ENCODE results near the gene CPED1.

Gene CPED1

DNA sequence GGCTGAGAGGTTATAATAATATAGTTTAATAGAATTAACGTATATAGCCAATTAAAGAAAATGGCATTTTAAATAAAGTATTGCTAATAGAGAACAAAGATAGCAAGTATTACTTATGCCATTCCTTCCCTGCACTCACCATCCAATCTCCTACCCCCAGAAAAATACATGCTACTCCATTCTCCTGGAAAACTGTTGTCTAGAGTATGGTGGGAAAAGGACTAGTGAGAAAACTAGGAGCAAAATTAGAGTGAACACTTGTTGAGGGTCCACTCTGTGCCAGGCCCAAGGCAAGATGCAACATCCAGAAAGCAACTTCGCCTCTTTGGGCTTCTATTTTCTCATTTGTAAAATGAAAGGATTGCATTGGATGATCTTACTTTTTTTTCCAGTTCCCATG lies 149.1 kb downstream of the CPED1 start:
- no peak for FAIRE-seq
- DNase-seq (ENCODE audit: low spot score) = no peak

GRCh38 chr7:121138262-121138933 lies 149.9 kb downstream of the CPED1 start:
- FAIRE-seq = no peak
- no peak for DNase-seq (ENCODE audit: low spot score)

GRCh38 chr7:121139427-121139826 lies 150.9 kb downstream of the CPED1 start:
- FAIRE-seq = no peak
- DNase-seq (ENCODE audit: low spot score) = no peak

- DNase-seq (ENCODE audit: low spot score) = no peak
- FAIRE-seq = no peak
Observed at GRCh38 chr7:121140790-121141189, 152.3 kb downstream of the CPED1 start.

DNA sequence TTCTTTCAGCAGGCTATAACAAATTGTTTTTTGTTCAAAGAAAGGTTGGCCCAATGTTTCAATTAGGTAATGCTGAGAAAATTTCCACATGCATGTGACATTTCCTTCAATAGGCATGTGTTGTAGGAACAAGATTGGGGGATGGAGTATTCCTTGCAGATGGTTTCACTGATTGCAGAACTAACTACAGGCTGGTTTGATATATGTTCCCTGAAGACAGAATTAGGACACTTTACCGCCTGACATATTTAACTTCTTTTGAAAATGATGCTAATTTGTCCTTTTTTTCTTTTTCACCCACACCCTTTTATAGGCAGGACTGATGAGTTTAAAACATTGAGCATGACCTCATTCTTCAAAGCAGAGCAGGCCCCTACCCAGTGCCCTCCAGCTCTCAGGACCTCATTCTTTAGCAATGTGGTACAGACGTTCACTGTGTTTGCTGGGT lies 163.3 kb downstream of the CPED1 start:
- DNase-seq (ENCODE audit: low spot score) = no peak
- no peak for FAIRE-seq

- FAIRE-seq (no peak), DNase-seq (ENCODE audit: low spot score) (no peak)
Observed at GRCh38 chr7:121153411-121153810, 164.9 kb downstream of the CPED1 start.

DNA sequence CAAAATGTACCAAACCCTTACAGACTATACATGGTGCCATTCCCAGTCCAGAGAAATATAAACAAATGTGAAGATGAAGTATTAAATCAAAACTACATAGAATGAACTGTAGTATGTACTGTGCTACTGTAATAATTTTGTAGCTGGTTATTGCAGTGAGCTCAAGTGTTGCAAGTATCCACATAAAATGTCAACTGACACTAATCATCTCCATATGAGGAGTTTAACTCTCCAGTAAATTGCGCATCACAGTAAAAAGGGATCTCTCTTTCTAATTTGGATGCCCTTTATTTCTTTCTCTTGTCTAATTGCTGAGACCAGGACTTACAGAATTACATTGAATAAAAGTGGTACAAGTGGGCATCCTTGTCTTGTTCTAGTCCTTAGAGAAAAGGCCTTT lies 165.5 kb downstream of the CPED1 start:
- DNase-seq (ENCODE audit: low spot score) = no peak
- no peak for FAIRE-seq

- DNase-seq (ENCODE audit: low spot score) (no peak), FAIRE-seq (no peak)
Observed at GRCh38 chr7:121156825-121157224, 168.3 kb downstream of the CPED1 start.

- FAIRE-seq = no peak
- no peak for DNase-seq (ENCODE audit: low spot score)
Observed at GRCh38 chr7:121157341-121157751, 168.8 kb downstream of the CPED1 start.

DNA sequence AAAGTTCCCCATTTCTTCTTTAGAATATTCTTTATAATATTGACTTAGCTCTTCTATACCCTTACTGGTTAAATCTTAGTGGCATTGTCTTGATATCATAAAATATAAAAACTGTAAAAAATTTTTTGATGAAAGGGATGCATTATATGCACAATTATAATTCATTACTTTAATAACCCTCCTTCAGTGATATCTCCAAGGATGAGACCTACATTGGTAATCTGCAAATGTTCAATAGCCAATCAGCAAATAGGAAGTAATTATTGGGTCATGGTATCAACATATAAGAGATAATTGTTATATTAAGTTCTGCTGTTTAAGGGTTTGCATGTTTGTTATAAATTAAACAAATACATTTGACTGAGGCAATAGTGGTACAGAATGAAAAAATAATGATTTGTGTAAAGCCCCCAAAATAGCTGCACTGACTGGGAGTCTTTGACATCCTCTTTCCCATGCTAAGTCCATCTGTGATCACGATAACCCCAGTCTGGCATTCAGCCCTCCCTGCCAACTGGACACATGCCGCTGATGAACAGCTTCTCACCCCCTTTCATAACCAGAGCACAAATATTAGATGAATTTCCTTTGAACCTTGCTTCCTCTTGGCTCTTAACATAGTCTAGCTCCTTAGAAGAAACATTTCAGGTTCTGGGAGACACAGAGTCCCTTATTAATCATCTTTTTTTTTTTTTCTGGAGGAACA lies 169.5 kb downstream of the CPED1 start:
- no peak for DNase-seq (ENCODE audit: low spot score)
- no peak for FAIRE-seq

- FAIRE-seq = no peak
- DNase-seq (ENCODE audit: low spot score) = no peak
Observed at GRCh38 chr7:121158665-121159064, 170.2 kb downstream of the CPED1 start.

- no peak for DNase-seq (ENCODE audit: low spot score)
- FAIRE-seq = no peak
Observed at GRCh38 chr7:121159553-121159952, 171.0 kb downstream of the CPED1 start.

- no peak for FAIRE-seq
- no peak for DNase-seq (ENCODE audit: low spot score)
Observed at GRCh38 chr7:121160150-121161008, 171.9 kb downstream of the CPED1 start.

GRCh38 chr7:121163699-121164098 lies 175.2 kb downstream of the CPED1 start:
- no peak for FAIRE-seq

DNA sequence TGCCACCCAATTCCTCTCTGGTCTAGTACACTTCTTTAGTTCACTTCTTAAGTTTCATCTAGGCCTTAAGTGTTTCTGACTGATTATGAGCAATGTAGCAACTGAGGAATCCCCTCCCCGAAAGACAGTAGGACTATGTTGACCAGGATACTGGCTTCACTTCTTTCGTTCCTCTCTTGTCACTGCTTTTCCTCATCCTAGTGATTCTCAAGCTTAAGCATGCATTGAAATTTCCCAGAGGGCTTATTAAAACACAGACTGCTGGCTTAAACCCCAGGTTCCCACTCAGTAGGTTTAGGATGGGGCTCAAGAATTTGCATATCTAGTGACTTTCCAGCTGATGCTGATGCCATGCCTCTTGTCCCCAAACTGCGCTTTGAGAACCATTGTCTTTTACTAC lies 175.7 kb downstream of the CPED1 start:
- DNase-seq (ENCODE audit: low spot score) (no peak), FAIRE-seq (no peak)

More at GRCh38 chr7:121163699-121164098, 175.2 kb downstream of the CPED1 start:
- no peak for DNase-seq (ENCODE audit: low spot score)

DNA sequence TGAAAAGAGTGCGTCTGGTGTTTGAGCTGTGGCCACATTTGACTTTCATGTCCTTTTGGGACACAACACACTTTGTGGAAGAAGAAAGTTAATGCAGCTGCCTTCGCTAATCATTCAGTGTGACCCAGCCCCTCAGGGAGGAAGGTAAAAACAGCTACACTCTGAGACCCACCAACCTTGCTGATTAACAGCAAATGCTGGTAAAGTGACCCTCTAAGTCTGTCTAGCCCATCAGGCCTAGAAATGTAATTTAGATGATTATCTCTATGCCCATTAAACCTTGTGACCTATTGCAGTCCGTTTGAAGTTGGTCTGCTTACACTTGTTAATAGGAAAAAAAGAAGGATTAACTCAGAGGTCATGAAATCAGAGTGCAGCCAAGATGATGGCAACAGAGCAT lies 178.4 kb downstream of the CPED1 start:
- FAIRE-seq (no peak), DNase-seq (ENCODE audit: low spot score) (no peak)

- DNase-seq (ENCODE audit: low spot score) (no peak), FAIRE-seq (no peak)
Observed at GRCh38 chr7:121167971-121168370, 179.5 kb downstream of the CPED1 start.

GRCh38 chr7:121169469-121169868 lies 181.0 kb downstream of the CPED1 start:
- FAIRE-seq = no peak
- DNase-seq (ENCODE audit: low spot score) = no peak

DNA sequence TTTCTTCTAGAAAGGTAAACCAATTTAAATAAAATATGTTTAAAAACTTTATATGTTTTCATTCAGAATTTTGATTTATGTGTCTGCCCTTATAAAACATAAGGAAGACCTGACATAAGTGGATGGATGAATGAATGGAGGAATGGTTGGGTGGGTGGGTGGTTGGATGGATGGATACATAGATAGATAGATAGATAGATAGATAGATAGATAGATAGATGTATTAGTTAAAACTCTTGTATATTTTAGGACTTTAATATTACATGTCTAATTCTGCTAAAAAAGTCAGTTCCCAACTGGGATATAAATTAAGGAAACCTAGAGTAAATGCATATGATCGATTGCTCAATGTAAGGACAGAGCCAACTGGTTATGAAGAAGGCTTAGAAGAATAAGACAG lies 184.0 kb downstream of the CPED1 start:
- DNase-seq (ENCODE audit: low spot score) (no peak), FAIRE-seq (no peak)

GRCh38 chr7:121175826-121176225 lies 187.3 kb downstream of the CPED1 start:
- DNase-seq (ENCODE audit: low spot score) (no peak), FAIRE-seq (no peak)

- FAIRE-seq = no peak
Observed at GRCh38 chr7:121178452-121178851, 189.9 kb downstream of the CPED1 start.

GRCh38 chr7:121178869-121179497 lies 190.5 kb downstream of the CPED1 start:
- DNase-seq (ENCODE audit: low spot score) = no peak
- FAIRE-seq = no peak

More at GRCh38 chr7:121178452-121178851, 189.9 kb downstream of the CPED1 start:
- no peak for DNase-seq (ENCODE audit: low spot score)

All from RCC 7860 (cell line).